ENCODE data around the gene TANGO6.

- TF ChIP-seq CTCF (conservative IDR thresholded peaks at IDR 0.05; ENCODE audit: low read depth, low read length): no peak
- TF ChIP-seq EZH2 (IDR thresholded peaks at IDR 0.05; ENCODE audit: borderline replicate concordance, low read depth, low read length, poor library complexity, severe bottlenecking): no peak
Measured at GRCh38 chr16:68898026-68898425, 54.7 kb downstream of the TANGO6 start.
